IPS DF 4.7 (cell line): Measurements from ENCODE around the gene POLR1A.

ENCODE experiments used
- DNase-seq: peaks from one replicate; pipeline ENCODE4 v3.0.0-alpha.2; 2013; ENCODE audit warnings: low spot score; ENCODE audit errors: extremely low read depth

Gene POLR1A

GRCh38 chr2:86065512-86065911 is 40.2 kb downstream of the POLR1A start:
- DNase-seq, result no peak

GRCh38 chr2:86064006-86064405 is 41.7 kb downstream of the POLR1A start:
- no peak for DNase-seq

DNA sequence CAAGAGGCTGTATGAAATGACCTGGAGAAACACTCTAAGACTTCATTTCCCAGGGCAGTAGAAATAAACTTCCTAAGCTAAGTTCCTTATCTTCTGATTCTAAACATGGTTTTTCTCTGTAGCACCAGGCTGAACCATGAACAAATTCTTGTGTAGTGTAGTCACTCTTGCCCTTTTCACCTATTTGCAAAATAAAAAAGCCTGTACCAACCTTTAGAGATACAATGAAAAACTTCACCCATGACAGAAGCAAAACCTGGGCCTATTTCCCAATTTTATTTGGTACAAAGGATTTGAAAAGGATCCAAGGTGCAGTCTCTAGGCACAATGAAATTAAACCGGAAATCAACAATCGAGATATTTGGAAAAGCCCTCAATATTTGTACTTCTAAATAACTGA is 43.6 kb downstream of the POLR1A start:
- DNase-seq, result no peak

DNA sequence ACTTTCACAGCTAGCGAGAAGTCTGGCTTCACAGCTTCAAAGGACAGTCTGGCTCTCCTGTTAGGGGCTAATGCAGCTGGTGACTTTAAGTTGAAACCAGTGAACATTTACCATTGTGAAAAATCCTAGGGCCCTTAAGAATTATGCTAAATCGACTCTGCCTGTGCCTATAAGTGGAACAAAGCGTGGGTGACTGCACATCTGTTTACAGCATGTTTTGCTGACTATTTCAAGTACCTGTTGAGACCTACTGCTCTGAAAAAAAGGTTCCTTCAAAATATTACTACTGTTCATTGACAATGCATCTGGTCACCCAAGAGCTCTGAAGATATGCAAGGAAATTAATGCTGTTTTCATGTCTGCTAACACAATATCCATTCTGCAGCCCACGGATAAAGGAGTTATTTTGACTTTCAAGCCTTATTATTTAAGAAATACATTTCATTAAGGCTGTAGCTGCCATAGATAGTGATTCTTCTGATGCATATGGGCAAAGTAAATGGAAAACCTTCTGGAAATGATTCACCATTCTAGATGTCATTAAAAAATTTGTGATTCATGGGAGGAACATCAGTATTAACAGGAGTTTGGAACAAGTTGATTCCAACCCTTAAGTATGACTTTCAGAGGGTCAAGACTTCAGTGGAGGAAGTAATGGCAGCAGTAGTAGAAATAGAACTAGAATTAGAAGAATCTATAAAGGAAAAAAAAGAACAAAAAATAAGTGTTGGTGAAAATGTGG is 48.9 kb downstream of the POLR1A start:
- no peak for DNase-seq

GRCh38 chr2:86055314-86055713 is 50.4 kb downstream of the POLR1A start:
- DNase-seq, result no peak

GRCh38 chr2:86054535-86055082 is 51.1 kb downstream of the POLR1A start:
- no peak for DNase-seq

DNA sequence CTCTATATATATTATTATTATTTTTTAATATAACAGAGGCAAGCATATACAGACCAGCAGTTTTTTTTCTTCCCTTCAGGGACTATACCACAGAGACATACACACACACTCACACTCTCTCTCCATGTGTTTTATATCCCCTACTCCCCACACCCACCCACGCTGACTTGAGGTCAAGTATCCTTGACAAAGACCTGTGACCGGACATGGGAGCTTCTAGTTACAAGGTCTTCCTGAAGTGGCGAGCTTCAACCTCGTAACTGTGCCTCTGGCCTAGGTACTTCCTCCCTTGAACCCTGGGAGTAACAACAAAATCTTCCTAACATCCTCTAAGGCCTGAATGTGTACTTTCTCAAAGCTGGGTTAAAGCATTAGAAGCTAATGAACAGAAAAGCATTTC is 52.5 kb downstream of the POLR1A start:
- DNase-seq, result no peak

GRCh38 chr2:86052676-86053075 is 53.0 kb downstream of the POLR1A start:
- no peak for DNase-seq

DNA sequence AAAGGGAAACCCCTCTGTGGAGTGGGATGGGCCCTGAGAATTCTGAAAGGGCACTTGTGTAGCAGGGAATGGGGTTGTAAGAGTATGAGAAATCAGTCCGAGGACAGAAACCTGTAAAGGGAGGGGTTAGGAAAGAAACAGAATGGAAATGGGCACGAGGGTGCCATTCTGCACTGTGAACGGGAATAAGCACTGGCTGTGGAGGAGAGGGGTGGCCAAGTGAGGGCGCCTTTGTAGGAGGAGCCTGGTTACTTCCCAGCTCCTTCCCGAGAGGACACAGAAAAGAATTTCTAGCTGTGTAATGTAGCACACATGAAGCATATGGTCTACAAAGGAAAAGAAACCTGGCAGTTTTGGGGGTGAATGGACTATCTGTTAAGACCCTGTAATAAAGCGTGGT is 53.4 kb downstream of the POLR1A start:
- DNase-seq, result no peak

DNA sequence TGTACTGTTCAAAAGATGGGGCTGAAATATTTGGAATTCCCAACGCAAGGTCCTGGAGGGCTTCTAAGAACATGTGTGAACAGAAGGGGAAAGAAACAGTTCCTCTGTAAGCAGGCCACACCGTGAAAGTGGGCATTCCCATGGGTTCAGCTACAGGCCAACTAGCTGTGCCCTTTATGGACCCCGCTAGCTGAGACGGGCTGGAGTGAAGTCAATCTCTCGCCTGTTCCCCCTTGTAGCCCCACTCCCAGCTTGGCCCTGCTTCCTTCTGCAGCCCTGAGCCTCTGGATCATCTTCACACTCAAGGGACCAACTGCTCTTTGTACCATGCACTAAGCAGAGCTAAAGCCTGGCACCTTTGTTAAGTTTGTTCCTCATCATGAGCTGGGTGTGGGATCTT is 55.4 kb downstream of the POLR1A start:
- no peak for DNase-seq

GRCh38 chr2:86049529-86049928 is 56.2 kb downstream of the POLR1A start:
- no peak for DNase-seq

GRCh38 chr2:86048888-86049287 is 56.8 kb downstream of the POLR1A start:
- DNase-seq, result no peak

DNA sequence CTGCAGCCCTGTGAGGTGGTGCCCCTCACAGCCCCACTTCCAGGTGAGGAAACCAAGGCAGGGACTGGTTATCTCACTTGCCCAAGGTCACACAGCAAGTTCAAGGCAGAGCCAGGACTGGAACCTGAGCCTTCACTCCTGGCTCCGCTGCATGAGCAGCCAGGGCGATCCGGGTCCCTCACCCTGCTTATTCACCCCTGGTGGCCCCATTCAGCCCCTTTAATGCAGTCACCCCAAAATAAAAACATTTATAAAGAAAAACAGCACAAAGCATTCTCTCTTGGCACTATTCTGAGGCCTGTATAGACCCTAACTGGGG is 57.3 kb downstream of the POLR1A start:
- no peak for DNase-seq

- no peak for DNase-seq
These were observed 57.9 kb downstream of the POLR1A start for GRCh38 chr2:86047575-86048382.

- no peak for DNase-seq
These were observed 60.1 kb downstream of the POLR1A start for GRCh38 chr2:86045541-86045940.

DNA sequence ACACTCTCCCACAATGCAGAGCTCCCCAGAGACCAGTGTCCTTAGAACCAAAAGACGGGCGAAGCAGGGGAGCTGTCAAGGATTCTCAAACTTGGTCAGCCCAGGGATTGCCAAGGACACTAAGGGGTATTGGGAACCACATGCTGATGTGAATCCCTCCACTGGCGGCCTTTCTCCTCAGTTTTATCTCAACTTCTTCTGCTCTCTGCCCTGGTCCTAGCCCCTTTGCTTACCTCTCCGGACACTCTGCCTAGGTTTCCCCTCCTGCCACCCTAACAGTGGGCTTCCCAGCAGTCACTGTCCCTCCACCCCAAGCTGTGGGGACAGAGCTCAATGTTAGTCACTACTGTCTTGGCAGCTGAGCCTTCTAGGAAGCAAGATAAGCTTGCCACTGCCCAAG is 61.1 kb downstream of the POLR1A start:
- no peak for DNase-seq

DNA sequence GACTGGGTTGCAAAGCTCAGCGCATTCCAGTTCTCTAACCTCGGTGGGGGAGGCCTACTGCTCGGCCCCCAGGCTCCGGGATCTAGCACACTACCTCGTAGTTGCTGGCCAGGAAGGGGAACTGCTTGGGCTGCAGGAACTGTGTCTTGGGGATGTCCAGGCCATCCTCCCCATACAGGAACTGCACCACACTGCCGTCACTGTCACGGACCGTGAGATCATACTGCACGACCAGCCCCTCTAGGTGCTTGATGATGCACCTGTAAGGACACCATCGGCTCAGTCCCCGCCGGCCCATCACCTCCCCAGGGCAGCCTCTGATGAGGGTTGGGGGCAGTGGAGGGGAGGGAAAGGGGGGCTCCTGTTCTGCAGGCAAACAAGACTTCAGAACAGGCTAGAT is 61.6 kb downstream of the POLR1A start:
- no peak for DNase-seq

GRCh38 chr2:86042256-86043168 is 63.2 kb downstream of the POLR1A start:
- no peak for DNase-seq

- no peak for DNase-seq
These were observed 65.6 kb downstream of the POLR1A start for GRCh38 chr2:86039963-86040655.

DNA sequence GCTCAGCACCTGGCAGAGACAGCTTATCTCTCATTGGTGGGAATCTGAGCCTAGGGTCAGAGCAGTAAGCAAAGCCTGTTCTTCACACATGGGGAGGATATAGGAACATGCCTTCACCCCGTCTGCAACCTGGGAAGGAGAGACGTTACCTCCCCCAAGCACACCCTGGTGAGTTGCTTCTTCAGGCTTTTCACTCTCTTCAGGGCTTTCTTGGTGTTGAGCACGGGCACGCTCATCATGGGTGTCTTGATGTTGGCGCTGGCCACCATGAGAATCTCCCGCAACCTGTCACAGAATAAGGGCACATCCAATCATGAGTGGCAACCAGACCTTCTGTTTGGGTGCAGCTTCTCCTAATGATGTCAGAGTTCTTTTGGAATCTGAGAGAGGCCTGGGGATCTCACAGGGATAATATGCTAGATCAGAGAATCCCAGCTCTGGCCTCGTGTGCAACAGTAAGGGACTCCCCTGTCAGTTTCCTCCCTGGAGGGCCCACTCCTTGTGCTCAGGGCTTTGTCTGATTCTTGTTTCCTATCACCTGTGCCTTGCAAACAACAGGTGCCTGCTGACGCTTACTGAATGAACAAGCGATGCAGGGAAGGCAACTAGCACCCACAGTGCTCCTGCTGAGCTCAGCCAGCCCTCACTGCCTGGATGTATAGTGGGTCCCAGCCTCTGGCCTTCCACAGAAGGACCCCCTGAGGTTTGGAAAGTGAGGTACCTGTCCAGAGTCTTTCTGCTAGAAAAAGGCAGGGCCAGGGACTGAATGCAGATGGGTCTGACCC is 66.3 kb downstream of the POLR1A start:
- no peak for DNase-seq
